AG08395 (cell line): ENCODE data around the gene SELPLG.
"Not testable (repeated sequence)": the region's sequence is repeated elsewhere in the genome, so short reads cannot be mapped to it uniquely, and the experiment has no call there.

Experiments used
- DNase-seq: peaks from one replicate; pipeline ENCODE4 v3.0.0; 2012; ENCODE audit warnings: mixed read lengths, low spot score

Gene SELPLG

GRCh38 chr12:108655812-108656175 lies 22.1 kb upstream of the SELPLG start:
- not testable (repeated sequence) for DNase-seq

GRCh38 chr12:108654622-108655021 lies 20.9 kb upstream of the SELPLG start:
- DNase-seq, result not testable (repeated sequence)

- DNase-seq, result no peak
These were observed 20.2 kb upstream of the SELPLG start for GRCh38 chr12:108653922-108654321.

DNA sequence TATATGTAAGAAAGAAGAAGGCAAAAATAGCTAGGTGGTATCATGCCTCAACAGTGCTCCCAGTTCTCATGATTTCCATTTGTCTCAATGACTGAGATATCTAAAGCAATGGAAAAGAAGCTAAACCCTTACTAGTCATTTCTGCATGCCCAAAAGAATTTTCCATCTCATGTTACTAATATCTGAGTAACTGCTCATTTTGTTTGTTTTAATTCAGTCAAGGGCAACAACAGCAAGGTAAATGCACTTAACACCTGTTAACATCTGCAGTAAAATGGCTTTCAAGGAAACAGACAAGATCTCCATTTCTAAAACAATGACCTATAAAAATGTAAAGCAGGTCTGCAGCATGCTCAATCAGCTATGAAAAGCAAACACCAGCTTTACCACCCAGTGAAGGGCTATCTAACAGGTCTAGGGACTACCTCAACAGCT lies 19.4 kb upstream of the SELPLG start:
- no peak for DNase-seq

DNA sequence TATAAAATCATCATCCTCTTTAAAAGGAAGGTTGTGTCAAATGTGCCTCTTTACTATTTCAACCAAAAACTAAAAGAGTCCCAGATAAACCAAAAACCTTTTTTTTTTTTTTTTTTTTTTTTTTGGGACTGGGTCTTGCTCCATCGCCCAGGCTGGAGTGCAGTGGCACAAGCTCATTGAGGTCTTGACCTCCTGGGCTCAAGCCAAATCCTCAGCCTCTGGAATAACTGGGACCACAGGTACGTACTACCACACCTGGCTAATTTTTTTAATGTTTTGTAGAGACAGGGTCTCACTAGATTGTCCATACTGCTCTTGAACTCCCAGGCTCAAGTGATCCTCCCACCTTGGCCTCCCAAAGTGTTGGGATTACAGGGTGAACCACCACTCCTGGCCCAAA lies 16.4 kb upstream of the SELPLG start:
- no peak for DNase-seq

DNA sequence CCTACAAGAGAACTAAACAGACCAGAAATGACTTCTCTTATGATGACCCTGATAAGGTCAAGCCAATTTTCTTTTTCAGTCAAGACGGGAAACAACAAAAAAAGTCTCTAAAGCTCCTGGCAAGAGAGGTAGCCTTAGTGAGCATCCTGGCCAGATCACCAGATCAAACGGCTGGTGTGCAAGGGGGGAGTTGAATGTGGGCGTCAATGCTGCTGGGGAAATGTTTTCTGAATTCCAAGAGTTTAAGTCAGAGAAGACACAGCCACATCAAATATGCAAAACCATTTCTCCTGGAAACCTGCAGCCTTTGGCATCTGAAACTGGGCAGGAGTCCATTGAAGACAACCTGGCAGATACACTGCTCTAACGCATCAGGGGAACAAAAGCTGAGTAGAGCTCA lies 16.0 kb upstream of the SELPLG start:
- DNase-seq, result peak; percentile 87

- no peak for DNase-seq
These were observed 15.4 kb upstream of the SELPLG start for GRCh38 chr12:108649126-108649525.

DNA sequence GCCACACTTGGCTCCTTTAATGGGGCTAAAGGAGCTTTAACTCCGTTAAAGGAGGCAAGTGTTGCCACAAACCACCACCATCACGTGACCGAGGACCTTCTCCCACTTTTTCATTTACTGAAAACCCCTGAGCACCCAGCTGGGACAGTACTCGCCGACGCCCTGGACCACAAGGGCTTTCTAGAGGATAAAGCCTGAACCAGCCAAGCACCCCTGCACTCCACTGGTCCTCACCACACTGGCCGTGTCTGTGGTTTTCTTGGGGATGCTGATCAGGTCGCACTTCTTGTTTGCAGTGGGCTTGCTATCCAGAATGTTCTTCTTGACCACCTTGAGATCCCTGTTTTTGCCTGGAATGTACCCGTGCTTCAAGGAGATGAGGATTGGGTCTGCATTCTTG lies 14.7 kb upstream of the SELPLG start:
- no peak for DNase-seq

DNA sequence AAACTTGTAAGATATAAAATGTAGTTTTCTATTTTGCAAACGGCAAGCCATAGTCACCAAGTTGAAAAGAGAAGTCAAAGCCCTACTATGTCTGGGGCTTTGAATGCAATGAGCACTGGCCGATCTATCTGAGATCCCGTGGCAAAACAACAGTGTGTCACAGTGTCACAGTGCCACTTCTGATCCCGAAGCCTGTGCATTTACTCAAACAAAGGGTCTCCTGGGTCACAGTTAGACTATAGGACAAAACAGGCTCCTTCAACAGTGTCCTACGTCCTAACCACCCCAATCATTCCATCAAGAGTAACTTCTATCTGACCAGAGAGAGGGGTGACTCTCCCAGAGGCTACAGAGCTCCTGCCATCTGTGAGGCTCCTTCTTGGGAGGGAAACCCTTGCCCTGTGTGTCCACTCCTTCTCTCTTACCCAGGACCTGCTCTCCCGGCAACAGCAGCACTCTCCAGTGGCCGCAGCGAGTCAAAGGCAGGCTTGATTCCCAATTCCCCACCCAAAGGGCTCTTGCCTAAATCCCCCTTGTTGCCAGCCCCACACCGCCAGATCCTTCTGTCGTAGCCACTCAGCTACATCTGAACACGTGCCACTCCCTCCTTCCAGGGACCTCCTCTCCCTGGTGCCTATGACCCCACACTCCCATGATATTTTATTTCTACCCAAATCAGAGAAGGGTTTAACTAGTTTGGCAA lies 14.0 kb upstream of the SELPLG start:
- DNase-seq, result no peak

GRCh38 chr12:108646600-108647579 lies 13.2 kb upstream of the SELPLG start:
- no peak for DNase-seq

- DNase-seq, result no peak
These were observed 12.2 kb upstream of the SELPLG start for GRCh38 chr12:108645686-108646599.

DNA sequence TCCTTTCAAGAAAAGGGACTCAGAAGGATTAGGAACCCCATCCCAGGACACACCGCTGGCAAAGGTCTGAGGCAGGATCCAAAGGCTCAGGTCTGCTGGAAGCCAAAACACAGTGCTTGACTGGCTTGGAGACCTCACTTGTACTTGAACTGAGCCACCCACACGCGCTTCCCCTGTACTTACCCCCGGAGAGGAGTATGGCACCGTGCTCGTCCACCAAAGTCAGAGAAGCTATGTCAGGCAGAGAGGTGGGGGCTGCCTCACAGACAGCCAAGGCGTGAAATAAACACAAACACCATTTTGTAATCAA lies 11.1 kb upstream of the SELPLG start:
- no peak for DNase-seq

DNA sequence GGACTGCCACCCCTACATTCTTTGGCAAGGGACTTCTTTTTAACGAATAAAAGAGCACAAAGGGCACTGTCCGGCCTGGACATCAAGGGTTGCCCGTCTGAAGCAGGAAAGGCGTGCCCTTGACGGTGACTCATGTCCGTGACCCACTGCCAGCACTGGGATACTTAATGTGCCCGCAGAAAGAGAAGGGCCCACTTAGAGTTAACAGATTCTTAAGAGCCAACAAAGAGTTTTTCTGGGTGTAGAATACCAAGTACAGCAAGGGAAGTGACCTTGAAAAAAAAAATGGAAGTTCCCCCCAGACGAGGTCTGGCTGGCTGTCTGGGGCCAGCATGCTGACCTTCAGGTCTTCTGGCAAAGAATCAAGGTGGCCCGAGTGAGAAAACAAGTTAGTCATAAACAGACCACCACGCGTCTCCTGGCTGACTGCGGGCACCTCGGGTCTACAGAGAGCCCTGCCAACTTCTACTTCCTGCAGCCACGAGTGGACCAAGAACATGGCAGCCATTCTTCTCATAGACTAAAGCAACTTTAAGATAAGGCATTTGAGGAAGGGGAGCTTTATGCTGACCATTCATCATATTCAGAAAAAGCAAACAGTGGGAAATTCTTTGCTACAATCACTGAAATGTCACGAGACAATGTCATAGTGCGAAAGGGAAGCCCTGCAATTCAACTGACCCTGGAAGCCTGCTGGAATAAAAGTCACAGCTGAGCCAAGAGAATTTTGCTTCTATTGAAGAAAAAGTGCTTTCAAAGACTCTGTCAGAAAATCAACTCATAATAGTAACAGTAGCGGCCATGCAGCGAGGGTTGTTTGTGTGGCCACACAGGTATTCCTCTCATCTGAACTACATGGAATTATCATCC lies 10.5 kb upstream of the SELPLG start:
- DNase-seq, result peak; percentile 68

- DNase-seq, result no peak
These were observed 9.4 kb upstream of the SELPLG start for GRCh38 chr12:108642899-108643654.

GRCh38 chr12:108642269-108642870 lies 8.7 kb upstream of the SELPLG start:
- DNase-seq, result no peak

GRCh38 chr12:108641446-108642268 lies 8.0 kb upstream of the SELPLG start:
- DNase-seq, result no peak

DNA sequence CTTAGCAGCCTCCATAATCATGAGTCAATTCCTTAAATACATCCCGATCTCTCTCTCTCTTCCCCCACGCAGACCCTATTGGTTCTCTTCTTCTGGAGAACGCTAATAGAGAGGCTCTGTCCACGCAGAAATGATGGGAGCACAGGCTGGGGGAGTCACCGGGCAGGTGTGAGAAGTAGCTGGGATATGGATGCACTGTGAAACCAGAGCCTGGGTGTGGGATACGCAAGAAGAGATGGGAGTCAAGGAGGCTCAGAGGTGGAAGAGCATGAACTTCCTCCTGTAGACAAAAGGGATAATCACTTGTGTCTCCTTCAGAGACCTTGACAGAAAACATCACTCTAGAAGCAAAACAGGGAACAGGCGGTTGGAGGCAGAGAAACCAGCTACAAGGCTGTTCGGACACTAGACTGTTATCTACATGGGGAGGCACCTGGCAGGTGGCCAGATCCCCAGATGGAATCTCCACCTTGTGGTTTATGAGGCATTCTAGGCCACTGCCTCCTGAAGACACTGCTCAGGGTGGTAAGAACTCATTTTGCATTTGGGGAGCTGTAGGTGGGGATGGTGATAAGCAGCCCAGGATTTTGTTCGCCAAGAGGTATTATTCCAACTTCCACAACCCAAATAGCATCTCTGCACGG lies 7.2 kb upstream of the SELPLG start:
- no peak for DNase-seq

GRCh38 chr12:108638997-108639822 lies 5.5 kb upstream of the SELPLG start:
- DNase-seq, result no peak
